Endothelial cell of hepatic sinusoid (primary cell): ENCODE measurements around the gene RB1.
"Not testable (repeated sequence)": the region's sequence is repeated elsewhere in the genome, so short reads cannot be mapped to it uniquely, and the experiment has no call there.

Source experiments
- in situ Hi-C: cut with HindIII; loops from 2 replicates; pipeline ENCODE4 v1.10.0; 2017; ENCODE audit warnings: low sequenced_read_pairs

The RB1 gene

DNA sequence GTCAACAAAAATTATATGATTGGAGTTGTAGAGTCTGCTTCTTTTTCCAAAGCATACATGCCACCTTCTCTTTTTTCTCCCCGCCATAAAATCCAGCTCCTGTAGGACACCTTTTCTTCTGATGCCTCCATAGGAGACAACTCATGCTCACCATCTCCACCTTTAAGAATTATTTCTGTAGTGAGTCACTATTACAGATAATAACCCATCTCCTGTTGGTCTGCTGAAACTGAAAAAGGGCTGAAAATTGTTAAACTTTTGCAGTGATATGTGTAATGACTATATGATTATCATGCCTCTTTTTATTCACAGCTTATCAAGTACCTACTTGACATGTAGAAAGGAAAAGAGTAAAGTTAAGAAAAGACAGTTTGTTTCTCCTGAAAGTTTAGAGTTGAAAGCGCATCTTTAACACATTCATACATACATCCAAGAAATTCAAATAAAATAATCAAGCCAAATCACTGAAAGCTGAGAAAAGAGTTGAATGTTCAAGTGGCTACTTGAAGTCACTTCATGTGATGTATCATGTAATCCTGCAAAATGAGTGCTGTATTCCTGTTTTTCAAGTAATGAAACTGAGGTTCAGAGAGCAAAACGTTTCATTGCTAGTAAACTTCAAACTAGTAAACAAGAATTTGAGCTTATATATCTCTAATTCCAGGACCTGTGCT is 144.9 kb downstream of the RB1 start:
- in situ Hi-C loops: no loop called here

DNA sequence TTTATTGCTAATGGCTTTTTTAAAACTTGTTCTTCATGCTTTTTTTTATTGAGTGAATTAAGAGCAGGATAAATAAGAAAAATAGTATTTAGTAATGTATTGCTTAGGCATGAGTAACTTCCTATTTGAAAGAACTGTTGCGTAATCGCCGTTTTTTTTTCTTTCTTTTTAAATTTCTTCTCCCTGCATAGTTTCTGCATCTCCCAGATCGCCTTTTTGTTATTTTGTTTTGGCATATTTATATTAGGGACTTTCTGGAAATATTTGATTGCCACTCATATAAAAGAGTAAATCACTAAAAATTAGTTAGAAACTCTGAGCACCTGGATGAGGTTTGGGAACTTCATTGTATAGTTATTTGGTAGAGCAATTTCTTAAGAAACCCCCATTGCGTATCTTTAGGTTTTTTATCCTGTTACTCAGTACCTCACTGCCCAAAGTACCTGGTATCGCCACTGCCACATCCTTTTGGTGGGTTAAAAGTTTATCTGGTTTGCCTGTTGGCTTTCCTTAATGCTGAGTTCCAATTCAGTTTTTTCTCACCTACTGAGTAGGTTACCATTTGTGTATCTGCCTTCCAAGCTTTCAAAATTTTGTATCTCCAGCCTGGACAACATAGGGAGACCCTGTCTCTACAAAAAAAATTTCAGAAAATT is 145.5 kb downstream of the RB1 start:
- in situ Hi-C loops: no loop called here

DNA sequence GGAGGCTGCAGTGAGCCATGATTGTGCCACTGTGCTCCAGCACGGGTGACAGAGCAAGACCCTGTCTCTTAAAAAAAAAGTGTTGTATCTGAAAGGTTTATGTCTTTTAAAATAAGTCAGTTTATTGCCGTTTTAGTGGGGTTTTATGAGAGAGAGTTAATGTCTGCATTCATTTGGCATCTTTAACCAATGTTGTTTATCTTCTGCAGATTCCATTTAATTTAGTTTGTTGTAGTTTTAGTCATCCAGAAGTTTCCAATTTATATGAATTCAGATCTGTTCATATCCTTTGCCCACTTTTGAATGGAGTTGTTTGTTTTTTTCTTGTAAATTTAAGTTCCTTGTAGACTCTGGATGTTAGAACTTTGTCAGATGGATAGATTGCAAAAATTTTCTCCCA is 146.1 kb downstream of the RB1 start:
- in situ Hi-C loops: no loop called here

DNA sequence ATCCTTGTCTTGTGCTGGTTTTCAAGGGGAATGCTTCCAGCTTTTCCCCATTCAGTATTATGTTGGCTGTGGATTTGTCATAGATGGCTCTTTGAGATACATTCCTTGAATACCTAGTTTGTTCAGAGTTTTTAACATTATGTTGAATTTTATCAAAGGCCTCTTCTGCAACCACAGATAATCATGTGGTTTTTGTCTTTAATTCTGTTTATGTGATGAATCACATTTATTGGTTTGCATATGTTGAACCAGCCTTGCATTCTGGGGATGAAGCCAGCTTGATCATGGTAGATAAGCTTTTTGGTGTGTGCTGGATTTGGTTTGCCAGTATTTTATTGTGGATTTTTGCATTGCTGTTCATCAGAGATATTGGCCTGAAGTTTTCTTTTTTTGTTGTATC is 147.6 kb downstream of the RB1 start:
- in situ Hi-C loops: not testable (repeated sequence)

DNA sequence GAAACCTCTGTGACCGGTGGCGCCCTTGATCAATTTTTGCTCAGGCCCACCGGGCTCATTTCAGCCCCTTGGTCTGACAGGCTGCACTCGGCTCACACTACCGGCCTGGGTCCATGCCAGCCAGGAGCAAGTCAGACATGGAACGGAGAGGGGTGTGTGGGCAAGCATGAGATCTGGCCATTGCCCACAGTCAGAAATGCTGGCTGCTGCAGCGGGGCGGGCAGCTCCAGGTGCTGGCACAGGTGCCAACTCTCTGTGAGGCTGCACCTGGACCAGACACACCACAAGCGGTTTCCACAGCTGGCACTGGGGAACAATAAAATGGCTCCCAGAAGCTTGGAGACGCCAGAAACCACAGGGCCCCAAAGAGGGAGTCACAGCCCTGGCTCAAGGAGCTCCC is 153.0 kb downstream of the RB1 start:
- in situ Hi-C loops: no loop called here

DNA sequence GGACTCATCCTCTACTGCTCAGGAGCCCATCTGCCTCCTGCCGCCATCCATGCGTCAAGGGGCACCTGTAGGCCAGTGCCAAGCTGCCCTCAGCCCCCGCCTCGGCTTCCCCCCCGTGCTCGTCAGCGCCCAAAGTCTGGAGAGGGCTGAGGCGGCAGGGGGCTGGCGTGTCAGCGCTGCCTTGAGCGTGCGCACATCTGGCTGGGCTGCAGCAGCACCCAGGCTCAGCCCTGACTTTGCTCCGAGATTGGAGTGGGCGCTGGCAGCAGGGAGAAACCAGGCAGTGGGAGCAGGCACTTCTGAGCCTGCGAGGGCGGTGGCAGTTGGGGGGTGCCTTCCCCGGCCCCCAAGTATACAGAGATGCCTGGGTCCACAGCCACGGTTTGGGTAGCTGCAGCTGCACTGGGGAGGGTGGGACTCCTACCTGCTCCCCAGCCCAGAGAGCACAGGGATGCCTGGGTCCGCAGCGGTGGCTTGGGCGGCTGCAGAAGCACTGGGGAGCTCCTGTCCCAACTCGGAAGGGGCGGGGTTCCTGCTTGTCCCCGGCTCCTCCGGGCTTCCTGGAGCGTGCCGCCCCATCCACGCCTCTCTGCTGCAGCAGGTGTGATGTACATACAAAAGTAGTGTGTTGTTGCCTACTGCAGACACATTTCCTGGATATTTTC is 154.2 kb downstream of the RB1 start:
- in situ Hi-C loops: no loop called here

DNA sequence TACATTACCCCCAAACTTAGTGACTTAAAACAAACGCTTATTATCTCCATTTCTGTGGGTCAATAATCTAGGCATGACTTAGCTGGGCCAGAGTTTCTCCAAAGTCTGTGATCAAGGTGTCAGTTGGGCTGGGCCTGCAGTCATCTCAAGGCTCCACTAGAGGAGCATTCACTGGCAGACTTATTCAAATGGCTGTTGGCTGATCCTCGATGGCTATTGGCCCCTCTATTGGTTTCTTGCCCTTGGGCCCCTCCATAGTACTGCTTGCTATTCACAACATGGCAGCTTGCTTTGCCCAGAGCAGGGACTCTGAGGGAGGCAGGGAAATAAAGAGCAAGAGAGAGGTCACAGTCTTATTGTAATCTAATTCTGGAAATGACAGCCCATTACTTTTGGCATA is 171.7 kb downstream of the RB1 start:
- in situ Hi-C loops: no loop called here

DNA sequence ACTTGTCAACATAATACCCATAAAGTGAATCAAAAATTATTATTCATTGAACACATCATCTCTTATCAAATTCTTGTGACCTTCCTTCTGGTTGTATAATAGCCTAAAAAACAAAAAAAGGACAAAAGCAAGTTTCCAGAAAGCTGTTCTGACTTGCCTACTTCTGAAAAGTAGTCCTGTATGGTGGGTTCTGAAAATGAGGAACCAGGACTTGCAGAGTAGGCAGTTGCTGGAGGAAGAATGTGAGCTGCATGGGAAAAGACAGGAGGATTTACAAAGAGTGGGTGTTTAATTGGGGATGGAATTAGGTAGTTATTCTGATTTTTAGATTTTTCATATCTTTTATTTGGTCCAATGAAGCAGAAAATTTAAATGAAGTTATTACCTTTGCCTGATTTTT is 172.7 kb downstream of the RB1 start:
- in situ Hi-C loops: no loop called here

DNA sequence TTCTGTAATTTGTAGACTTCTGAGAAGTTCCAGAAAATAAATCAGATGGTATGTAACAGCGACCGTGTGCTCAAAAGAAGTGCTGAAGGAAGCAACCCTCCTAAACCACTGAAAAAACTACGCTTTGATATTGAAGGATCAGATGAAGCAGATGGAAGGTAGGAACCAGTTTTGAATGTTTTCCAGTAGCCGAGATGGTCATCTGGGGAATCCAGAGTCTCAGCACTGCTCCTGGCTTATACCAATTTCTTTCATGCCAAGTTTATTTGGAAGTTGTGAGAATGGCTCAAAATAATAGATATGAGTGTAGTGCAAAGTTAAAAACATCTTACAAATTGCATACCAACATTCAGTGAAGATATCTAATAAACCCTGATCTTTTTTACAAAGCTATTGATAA is 173.1 kb downstream of the RB1 start:
- in situ Hi-C loops: no loop called here

DNA sequence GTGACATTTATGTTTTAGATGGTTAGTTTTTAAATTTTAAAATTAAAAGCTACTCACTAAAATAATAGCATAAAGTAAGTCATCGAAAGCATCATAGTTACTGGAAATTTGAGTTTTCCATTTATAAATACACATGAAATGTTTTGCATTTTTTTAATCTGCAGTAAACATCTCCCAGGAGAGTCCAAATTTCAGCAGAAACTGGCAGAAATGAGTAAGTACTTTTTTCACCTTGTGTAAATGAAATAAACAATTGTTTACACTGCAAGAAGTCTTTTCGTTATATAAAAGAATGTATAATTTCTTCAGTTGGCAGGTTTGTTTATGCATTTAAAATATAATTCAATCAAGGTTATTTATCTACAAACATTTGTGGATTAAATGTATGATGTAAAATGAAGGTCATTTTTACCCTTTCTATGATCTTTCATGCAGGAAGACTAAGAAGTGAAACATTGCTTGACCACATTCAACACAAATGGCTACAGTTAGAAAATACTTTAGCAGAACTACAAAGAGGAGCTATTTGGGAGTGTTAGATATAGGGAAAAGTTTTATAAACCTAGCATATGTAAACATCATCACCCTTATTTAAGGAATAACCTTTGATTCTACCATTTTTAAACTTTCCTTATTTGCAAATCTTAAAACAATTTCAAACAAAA is 173.8 kb downstream of the RB1 start:
- in situ Hi-C loops: no loop called here

DNA sequence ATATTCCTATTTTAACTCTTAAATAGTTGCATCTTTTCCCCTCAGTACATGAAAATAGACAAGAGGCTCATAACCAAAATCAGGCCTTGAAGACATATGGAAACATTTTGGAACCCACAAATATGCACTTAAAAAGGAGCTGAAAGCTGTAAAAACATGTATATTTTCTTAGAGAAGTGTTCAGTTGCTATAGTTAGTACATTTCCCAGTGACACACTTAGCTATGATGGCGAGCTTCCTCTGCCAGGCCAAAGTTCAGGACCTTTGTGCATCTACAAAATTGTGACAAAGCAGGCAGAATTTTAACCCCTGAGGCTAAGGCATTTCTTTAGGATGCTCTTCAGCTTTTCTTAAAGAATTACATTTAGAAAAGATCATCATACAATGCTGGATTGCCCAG is 174.8 kb downstream of the RB1 start:
- in situ Hi-C loops: no loop called here

DNA sequence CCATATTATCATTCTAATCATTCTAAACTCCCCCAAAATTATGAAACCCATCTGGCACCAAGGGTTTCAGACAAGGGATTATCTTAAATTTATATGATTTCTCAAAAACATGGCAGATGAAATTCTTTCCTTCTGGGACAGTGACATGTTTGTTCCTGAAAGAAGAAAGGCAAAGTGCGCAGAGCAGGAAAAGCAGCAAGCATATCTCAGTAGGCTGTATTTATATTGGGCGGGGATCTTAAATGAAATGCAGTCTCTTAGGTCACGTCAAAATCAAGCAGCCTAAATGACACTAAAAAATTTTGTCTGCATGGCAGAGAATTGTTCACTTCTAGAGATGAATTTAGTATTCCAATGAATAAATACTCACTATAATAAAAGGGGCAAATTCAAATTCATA is 180.0 kb downstream of the RB1 start:
- in situ Hi-C loops: no loop called here

DNA sequence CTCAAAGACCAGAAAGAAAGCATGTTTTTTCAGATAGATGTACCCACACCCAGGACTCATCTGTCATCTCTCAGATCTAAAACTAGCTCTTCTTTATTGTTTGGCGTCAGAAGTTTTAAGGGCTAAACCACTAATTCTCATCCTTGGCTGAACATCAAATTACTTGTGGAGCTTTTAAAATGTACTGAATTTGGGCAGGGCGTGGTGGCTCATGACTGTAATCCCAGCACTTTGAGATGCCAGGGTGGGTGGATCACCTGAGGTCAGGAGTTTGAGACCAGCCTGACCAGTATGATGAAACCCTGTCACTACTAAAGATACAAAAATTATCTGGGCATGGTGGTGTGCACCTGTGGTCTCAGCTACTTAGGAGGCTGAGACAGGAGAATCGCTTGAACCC is 181.9 kb downstream of the RB1 start:
- in situ Hi-C loops: no loop called here

DNA sequence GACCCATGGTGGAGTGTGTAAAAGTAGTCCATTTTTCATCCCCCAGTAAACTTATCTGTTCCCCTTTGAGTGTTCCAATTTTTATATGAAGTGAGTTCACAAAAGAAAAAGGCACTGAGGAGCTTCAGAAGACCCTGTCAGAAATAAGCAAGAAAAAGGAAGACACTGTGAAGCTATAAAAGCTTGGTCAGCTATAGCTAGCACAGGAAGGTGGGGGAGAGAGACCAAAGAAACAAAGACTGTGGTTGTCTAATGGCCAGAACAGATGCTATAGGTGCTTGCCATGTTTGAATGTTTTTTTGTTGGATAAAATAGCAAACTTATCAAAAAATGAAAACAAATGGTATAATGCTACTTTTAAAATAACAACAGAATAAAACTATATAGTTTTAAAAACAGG is 182.8 kb downstream of the RB1 start:
- in situ Hi-C loops: no loop called here

DNA sequence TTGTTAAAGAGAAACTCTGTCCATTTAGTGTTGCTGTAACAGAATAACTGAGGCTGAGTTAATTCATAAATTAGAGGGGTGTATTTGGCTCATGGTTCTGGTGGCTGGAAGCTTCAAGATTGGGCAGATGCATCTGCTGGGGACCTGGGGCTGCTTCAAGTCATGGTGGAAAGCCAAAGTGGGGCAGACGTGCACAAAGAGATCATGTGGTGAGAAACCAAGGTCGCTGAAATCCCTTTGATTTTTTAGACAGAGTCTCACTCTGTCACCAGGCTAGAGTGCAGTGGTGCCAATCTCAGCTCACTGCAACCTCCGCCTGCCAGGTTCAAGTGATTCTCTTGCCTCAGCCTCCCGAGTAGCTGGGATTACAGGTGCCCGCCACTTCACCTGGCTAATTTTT is 183.3 kb downstream of the RB1 start:
- in situ Hi-C loops: no loop called here

DNA sequence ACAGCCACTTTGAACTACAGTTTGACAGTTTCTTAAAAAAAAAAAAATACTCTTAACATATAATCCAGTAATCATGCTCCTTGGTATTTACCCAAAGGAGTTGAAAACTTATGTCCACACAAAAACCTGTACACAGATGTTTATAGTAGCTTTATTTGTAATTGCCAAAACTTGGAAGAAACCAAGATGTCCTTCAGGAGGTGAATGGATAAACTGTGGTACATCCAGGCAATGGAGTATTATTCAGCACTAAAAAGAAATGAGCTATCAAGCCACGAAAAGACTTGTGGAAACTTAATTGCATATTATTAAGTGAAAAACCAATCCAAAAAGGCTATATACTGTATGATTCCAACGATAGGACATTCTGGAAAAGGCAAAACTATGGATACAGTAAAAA is 184.4 kb downstream of the RB1 start:
- in situ Hi-C loops: no loop called here

DNA sequence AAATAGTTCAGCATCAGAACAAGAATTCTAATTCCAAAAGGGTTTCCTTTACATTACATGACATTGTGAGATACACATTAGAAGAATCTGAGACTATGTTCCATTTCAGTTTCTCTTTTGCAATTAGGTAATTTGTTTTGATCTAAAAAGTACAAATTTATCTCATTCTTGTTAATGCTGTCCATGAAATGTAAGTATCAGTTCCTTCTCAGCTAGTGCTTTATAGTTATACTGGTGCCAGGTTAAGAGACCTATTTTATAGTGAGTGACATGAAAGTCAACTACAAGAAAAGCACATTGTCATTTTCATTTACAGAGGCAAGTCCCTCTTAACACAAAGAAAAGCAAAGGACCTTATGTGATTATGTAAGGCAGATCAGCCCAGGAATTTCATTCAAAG is 185.4 kb downstream of the RB1 start:
- in situ Hi-C loops: no loop called here

DNA sequence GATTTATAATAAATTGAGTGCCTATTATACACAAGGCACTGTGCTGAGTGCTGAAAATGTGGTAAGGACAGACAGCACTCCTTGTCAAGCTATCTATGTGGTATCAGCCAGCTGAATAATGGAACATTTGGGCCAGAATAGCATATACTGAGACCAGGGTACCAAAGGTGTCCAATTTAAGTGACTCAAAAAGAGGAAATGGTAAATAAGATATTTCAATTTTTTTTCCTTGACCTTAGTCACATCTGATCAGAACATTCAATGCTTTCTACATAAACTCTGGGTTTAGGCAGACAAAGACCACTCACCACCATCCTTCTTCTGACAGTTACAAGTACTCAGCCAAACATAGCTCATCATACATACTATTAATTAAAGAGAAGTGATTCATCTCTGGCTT is 186.1 kb downstream of the RB1 start:
- in situ Hi-C loops: loop anchor here (5.0 to 10.0 kb wide), 3 partner anchors 38 to 87 kb away; no protein-coding TSS in a partner anchor

DNA sequence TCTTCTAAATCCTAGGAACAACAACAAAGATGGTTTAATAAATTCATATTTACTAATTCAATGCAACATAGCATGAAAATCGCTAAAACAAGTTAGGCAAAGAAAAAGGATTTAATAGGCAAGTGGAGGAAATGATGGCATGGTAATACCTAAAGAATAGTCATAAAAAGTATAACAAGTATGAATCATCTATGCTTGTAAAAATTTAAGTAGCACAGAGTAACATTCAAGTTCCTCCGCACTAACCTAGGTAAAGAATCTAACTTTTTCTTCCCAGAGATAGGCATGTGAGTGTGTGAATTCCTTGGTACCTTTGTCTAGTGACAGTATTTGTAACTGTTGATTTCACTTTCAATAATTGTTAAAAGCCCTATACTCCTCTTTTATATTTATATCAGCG is 186.7 kb downstream of the RB1 start:
- in situ Hi-C loops: loop anchor here (5.0 to 10.0 kb wide), 3 partner anchors 37 to 88 kb away; no protein-coding TSS in a partner anchor

DNA sequence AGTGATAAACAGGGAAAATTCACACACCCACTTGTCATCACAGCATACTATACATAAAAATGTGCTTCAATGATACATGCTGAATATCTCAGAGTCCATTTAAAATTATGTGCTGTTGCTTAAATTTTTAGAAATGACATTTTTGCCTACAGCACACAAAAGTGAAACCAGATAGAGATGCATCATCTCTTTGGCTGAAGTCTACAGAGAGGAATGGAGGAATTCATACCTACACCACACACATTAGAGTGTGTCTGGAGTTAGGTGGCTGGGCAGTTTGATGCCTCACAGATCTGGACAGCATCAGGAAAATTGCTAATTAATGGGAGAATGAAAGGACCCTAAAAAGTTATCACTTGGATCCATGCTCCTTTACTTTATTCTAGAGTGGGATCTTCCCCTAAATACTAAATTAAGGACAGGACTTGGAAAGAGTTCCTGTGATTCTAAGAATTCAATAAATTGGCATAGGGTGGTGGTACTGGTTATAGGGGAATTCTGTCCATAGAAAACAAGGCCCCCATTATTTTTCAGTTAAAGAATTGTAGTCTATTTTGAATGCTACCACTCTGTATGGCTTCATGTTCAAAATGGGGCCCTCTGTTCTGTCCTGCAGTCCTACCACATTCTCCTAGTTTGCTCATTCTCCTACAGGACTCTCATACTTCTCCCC is 188.0 kb downstream of the RB1 start:
- in situ Hi-C loops: loop anchor here (5.0 to 10.0 kb wide), 3 partner anchors 36 to 89 kb away; no protein-coding TSS in a partner anchor

DNA sequence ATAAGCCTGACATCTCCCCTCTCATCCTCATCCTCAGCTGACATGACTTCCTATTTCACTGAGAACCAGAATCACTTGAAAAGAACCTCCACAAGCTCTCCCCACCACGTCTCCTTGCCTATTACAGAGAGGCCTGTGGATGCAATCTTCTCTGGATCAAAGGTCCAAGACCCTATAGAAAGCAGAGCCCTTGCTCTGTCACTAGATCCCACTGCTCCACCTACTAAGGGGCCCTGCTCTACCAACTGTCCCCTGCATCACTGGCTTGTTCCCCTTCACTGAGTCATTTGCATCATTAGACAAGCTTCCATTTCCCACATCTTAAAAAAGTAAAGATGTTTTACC is 188.5 kb downstream of the RB1 start:
- in situ Hi-C loops: loop anchor here (5.0 to 10.0 kb wide), 3 partner anchors 35 to 90 kb away; no protein-coding TSS in a partner anchor
